Right ventricle myocardium inferior (tissue), 1 donor: ENCODE results near the gene DND1. TPM values are rescaled to one million over a fixed set of nuclear protein-coding genes. Genes with fewer than 3 reads are reported as not detected.
"Not testable (repeated sequence)": the region's sequence is repeated elsewhere in the genome, so short reads cannot be mapped to it uniquely, and the experiment has no call there.

Experiments
- ATAC-seq: fragments of 200-7000 bp; cut with Tn5 transposase; one replicate; pipeline ENCODE4 v1.9.1; 2020; ENCODE audit warnings: mild to moderate bottlenecking, moderate library complexity
- DNase-seq: peaks from one replicate; pipeline ENCODE4 v3.0.0; 2021; ENCODE audit errors: missing footprints
- intact Hi-C: fragments of 100-400 bp; cut with DNase I; formaldehyde crosslinking; loops from one replicate; pipeline ENCODE4 v1.11.0; 2022
- long read RNA-seq: library from polyadenylated mRNA; unstranded; transcript quantifications from one replicate; pipeline ENCODE4 v2.0.0, GENCODE V29; 2021
- total RNA-seq: library from RNA; stranded (reverse); fragmentation: NEBNext Ultra II Directional; extraction: Animal tissue kit (Norgen Biotek cat#: 25700); gene quantifications from one replicate; pipeline ENCODE4 v1.2.1, GENCODE V29; 2021
- donor health status: DM: no; HTN: yes; CAD: no; lungs with severe emphysema.

Gene DND1
- 0.24 TPM for total RNA-seq
- long read RNA-seq: 0 reads

DNA sequence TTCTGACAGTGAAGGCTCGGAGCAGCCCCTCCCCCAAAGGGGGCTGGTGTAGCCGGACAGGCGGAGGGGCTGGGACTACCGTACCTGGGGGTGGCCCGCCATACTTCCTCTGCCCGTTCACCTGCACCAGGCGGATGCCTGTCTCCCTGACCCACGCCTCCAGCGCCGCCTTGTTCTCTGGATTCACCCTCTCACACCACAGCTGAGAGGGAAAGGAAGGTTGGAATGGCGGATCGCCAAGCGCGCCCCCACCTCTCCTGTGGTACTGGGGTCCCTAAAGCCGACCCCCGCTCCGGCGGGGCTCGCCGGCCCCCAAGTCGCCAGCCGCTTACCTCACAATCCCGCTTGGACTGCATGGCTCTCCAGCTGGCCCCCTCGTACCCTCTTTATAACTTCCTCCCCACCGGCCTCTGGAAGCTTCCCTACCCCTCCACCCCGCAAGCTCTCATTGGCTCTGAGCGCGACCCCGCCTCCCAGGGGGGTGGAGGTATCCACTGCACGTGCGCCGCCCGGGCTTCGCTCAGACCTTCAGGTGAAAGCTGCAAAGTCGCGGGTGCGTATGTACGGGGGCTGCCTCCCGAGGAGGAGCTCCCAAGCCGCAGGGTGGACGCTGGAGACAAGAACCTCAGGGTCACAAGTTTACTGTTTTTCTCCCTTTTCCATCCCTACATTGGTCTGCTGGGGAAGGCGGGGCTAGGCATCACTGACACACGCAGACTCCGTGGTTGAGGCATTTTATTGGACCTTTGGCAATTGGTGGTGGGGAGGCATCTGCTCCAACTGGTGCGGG, at the start of gene DND1:
TSS of gene DND1 (minus strand) at position 390 of the 790 bp plus-strand sequence. CDS start at position 356, 34 bp downstream.
- DNase-seq (no peak), ATAC-seq (no peak)
- intact Hi-C loops: no loop called here

DNA sequence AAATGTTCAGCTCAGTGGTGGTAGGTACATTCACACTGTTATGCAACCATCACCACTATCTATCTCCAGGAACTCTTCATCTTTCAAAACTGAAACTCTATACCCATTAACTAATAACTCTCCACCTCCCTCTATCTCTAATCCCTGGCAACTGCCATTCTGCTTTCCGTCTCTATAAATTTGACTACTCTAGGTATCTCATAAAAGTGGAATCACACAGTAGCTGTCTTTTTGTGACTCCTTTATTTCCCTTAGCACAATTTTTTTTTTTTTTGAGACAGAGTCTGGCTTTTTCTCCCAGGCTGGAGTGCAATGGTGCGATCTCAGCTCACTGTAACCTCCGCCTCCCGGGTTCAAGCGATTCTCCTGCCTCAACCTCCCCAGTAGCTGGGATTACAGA, 48.0 kb upstream of the DND1 start:
- intact Hi-C loops: loop anchor here (5.0 kb wide), 1 partner anchor 349 kb away; no protein-coding TSS in a partner anchor
- ATAC-seq, DNase-seq: not testable (repeated sequence)

DNA sequence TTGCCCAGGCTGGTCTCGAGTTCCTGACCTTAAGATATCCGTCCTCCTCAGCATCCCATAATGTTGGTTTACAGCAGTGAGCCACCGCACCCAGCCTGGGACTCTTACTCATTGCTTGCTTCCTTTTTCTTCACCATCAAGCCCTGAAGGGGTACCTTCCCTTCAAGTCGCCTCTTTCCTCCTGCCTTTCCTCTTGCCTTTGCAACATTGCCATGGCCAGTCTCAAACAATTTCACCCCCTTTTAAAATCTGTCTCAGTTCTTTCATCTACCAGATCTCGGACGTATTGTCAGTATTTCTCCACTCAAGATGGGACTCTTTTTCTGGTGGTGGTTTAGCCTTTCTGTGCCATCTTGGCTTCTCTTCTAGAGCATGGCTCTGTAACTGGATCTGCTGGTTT, 47.4 kb upstream of the DND1 start:
- DNase-seq, ATAC-seq: not testable (repeated sequence)
- intact Hi-C loops: loop anchor here (5.0 kb wide), 1 partner anchor 348 kb away; no protein-coding TSS in a partner anchor

DNA sequence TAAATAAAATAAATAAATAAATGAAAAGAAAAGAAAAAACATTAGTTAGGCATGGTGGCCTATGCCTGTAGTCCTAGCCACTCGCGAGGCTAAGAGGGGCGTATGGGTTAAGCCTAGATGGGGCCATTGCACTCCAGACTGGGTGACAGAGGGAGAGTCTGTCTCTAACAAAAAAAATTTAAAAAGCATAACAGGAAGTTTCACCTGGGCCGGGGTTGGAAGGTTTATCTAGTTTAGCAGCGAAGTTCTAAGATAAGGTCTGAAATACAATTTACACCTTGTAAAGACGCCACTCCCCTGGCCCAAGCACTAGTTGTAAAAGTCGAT, 44.9 kb upstream of the DND1 start:
- intact Hi-C loops: no loop called here
- ATAC-seq (no peak), DNase-seq (no peak)

DNA sequence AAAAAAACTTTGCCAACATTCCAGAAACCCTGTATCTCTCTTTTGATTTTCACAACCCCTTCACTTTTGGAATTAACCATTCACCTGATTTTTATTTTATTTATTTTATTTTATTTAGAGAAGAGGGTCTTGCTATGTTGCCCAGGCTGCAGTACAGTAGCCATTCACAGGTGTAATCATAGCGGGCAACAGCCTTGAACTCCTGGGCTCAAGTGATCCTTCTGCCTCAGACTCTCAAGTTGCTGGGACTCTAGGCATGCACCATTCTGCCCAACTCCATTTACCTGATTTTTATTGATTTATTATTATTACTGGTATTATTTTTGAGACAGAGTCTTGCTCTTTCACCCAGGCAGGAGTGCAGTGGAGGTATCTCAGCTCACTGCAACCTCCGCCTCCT, 42.9 kb upstream of the DND1 start:
- DNase-seq, intact Hi-C loops, ATAC-seq: not testable (repeated sequence)

DNA sequence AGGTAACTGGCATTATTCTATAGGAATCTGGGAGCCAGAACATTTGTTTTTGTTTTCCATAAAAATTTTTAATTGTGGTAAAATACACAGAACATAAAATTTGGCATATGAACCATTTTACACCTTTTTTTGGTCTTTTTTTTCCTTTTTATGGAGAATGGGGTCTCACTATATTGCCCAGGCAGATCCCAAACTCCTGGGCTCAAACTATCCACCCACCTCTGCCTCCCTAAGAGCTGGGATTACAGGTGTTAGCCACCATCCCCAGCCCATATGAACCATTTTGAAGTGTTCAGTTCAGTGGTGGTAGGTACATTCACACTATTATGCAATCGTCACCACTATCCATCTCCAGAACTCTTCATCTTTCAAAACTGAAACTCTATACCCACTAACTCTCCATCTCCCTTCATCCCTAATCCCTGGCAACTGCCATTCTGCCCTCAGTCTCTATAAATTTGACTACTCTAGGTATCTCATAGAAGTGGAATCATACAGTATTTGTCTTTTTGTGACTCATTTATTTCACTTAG, 40.3 kb upstream of the DND1 start:
- DNase-seq: no peak
- intact Hi-C loops: no loop called here
- no peak for ATAC-seq

DNA sequence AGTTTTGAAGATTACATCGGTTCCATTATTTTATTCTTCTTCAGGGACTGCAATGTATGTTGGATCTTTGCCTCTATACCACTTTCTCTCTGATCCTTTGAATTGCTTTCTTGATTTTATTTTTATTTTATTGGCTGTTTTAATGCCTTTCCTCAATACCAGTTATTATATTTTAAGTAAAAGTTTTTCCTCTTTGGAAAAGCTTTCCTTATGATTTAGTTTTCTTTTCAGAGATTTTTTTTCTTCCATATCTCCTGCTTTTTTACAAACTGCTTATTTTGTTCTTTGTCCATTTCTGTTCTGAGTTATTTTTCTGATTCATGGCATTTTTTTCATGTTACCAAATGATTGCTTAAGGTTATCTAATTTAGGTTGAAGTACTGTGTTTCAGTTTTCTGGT, 38.4 kb upstream of the DND1 start:
- intact Hi-C loops: no loop called here
- ATAC-seq (no peak), DNase-seq (no peak)

DNA sequence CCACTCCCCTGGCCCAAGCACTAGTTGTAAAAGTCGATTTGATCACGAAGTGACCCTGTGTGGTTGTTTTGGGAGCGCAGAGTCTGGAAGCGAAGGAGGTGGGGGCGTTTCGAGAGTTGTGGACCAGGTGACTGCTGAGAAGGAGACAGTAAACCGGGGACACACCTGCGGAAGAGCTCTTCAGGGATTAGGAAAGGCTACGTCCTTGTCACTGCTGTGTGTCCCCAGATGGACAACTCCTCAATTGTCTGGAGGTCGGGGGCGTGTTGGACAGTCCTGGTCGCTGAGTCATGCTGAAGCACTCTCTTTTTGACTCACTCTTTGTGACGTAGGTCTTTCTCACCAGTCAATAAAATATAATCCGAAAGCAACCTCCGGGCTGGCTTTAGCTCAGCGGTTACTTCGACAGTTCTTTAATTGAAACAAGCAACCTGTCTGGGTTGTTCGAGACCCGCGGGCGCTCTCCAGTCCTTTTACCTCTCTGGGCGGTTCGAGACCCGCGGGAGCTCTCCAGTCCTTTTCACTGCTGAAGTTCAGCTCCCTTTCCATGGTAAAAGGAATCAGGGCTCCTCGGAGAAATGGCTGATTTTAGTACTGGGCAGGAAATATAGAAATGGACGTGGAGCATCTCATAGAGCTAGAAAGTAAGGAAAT, 37.6 kb upstream of the DND1 start:
- intact Hi-C loops: no loop called here
- peak; percentile 90 for DNase-seq
- peak; percentile 93 for ATAC-seq

DNA sequence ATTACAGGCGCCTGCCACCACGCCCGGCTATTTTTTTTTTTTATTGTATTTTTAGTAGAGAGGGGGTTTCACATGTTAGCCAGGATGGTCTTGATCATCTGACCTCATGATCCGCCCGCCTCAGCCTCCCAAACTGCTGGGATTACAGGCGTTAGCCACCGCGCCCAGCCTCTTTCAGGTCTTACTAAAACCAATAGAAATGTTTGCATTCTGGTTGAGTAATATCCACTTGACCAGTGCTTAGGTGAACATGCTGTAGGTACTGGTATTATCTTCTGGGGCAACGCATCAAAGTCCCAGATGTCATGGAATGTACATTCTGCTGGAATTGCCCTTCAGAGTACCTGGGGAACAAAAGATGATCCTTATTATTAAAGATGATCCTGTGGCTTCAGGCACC, 35.4 kb upstream of the DND1 start:
- DNase-seq, intact Hi-C loops, ATAC-seq: not testable (repeated sequence)

DNA sequence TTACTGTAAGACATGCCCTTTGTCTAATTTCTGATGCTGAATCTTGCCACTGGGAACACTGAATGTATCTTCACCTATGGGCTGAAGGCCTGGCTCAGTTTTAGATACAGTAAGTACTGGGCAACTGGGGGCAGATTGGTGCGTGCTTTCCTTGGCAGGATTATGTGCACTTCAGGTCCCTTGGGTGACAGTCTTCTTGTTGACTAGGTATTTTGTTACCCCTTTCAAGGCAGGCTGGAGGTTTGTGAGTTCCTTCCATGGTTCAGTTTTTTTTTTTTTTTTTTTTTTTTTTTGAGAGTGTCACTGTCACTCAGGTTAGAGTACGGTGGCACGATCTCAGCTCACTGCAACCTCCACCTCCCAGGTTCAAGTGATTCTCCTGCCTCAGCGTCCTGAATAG, 34.4 kb upstream of the DND1 start:
- ATAC-seq (no peak), DNase-seq (no peak)
- intact Hi-C loops: no loop called here

DNA sequence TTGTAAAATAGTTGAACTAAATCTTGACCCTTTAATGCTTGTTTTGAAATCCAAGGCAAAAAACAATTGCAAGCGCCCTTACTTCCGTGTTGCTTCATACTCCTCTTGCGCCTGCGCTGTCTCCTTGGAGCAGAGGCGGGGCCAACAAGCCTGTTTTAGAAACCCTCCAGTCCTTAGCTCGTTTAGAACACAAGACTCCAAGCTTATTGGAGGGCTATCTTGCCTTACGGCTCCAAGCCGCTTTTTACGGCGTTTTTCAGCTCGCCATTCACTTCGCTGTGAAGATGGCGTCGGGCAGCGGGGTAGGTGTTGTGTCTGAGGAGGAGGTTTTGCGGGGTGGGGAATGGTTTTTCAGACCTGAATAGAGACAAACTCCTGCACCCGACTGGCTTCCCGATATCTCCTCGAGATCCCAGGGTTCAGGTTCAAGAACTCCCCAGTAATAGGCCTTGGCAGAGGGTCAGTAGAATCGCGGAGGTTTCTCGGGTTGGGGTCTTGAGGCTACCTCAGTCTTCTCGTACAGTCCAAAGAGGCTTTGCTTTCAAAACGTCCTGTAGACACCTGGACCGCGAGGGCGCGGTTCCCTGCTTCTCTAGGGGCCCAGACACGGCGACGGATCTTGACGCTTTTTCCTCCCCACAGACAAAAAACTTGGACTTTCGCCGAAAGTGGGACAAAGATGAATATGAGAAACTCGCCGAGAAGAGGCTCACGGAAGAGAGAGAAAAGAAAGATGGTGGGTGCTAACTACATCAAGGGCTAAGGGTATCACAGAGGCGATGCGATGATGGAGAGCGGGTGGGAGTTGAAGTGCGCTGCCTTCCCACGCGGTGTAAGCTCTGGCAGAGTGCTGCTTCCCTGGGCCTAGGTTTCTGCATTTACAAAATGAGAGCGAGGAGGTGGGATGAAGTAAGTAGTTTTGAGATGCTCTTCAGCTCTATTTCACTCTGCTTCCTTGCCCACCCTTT, 27.1 kb upstream of the DND1 start, which contains the start of gene ZMAT2:
TSS of gene ZMAT2 (plus strand) at position 271 of the 968 bp plus-strand sequence. CDS start at position 285, 14 bp downstream.
- intact Hi-C loops: no loop called here
- DNase-seq (peak; percentile 97), ATAC-seq (peak; percentile 99)

DNA sequence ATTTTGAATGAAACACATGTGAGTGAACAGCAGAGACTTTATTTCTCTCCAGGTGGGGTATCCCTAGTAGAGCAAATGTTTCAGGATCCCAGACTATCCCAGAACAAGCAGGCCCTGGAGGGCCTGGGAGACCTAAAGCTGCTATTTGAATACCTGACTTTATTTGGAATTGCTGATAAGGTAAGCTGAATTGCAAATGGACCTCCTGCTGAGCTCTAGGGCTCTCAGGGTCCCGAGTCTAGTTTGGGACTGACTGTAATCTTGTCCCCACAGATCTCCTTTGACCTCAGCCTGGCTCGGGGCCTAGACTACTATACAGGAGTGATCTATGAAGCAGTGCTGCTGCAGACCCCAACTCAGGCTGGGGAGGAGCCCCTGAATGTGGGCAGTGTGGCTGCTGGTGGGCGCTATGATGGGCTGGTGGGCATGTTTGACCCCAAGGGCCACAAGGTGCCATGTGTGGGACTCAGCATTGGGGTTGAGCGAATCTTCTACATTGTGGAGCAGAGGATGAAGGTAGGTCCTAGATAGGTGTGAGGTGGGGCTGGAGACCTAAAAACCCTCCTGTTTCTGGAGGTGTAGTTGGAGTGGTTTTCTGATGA, 23.6 kb upstream of the DND1 start:
- intact Hi-C loops: no loop called here
- ATAC-seq (no peak), DNase-seq (no peak)

DNA sequence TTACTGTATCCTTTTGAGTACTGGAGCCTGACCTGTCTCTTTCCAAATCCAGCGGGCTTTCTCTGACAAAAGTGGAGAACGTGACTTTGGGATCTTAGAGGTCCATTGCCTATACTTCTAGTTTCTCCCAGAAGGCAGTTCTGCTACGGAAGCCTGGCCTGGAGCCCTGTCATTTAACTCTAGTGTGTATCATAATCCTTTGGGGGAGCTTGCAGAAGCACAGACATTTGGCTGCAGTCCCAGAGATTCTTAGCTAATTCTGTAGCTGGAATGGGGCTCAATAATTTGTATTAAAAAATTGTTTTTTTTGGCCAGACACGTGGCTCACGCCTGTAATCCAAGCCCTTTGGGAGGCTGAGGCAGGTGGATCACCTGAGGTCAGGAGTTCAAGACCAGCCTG, 20.9 kb upstream of the DND1 start:
- DNase-seq (no peak), ATAC-seq (no peak)
- intact Hi-C loops: loop anchor here (5.0 kb wide), 2 partner anchors 147 to 292 kb away; partner anchors contain the start of genes ANKHD1 and EIF4EBP3

DNA sequence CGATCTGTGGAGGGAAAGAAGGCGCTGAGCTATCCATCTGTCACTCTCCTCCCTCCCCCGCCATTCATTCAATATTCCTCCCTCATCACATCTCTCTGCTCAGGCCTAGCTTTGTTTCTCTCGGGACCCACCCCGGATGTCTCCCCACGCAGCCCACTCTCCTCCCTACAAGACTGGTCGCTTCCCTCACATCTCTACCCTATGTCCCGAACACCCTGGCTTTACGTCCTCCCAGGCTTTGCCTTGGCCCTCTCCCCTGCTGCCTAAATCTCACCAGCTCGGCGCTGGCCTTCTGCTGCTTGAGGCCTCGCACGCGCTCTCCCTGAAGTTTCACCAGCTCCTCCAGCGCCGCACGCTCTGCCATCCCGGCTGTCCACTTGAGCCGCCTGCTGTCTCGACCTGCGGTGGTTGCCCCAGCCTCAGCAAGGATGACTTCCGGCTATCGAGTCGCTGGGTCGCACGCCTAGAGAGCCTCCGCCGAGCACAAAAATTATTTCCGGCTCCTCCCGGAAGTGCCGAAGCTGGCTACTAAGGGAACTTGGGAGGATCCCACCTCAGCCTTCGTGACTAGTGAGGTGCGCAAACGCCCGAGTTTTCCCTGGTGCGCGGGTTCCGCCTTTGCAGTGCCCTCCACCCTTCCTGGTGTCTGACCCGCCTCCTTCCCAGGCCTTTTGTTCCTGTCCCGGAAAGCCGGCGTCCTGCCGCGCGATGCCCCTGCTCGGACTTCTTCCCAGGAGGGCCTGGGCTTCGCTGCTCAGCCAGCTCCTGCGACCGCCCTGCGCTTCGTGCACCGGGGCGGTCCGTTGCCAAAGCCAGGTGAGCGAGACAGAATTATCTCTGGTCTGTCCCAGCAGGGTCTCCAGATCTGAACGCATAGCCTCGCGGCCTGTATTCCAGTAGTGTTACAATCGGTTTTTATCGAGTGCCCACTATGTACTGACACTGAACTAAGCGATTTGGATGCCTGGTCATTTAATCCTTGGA, 17.9 kb upstream of the DND1 start, which contains the start of the genes HARS1 and HARS2:
TSS of gene HARS1 (minus strand) at position 430 of the 984 bp plus-strand sequence. CDS start at position 364, 66 bp downstream.
TSS of gene HARS2 (plus strand) at position 515 of the 984 bp plus-strand sequence. CDS start at position 709, 194 bp downstream.
- peak; percentile 98 for ATAC-seq
- intact Hi-C loops: loop anchor here (1.0 to 5.0 kb wide), 3 partner anchors 27 to 289 kb away; partner anchors contain the start of genes ANKHD1, EIF4EBP3 and WDR55
- peak; percentile 93 for DNase-seq

DNA sequence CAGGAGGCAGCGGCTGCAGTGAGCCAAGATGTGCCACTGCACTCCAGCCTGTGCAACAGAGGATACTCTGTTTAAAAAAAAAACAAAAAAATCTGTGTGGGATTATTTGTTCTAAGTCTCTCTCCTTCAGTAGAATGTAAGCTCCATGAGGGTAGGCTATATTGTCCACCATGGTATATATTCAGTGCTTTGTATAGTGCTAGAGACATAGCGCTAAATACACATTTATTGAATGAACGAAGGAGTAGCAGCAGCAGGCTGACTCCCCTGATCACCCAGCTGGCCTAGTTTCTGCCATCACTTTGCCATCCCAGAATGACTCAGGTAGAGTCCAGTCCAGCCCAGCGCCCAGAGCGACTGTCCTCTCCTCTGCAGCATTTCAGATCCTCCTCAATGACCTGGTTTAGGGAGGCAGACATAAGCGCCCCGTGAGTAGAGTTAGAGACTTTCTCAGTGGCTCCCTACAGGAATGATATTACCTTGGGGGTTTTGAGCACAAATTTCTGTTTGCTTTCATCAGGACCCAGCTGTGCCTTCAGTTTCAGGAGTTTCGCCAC, 17.1 kb upstream of the DND1 start:
- no peak for DNase-seq
- intact Hi-C loops: loop anchor here (5.0 kb wide), 2 partner anchors 143 to 288 kb away; partner anchors contain the start of genes ANKHD1 and EIF4EBP3
- no peak for ATAC-seq

DNA sequence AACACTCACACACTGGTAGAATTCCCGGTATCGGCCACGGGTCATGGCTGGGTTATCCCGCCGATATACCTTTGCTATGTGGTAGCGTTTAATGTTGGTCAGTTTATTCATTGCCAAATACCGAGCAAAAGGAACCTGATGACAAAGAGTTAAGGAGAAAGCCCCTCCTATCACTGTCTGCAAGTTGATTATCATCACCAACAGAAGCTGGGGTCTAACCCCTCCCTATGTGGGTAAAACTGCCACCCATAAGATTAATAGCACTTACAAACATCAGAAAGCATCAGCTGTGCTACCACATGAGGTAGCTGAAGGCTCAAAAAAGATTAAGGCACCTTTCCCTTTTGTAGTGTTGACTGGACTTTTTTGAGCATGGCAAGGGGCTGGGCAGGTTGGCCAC, 5.6 kb upstream of the DND1 start:
- intact Hi-C loops: no loop called here
- DNase-seq (no peak), ATAC-seq (no peak)
